Neural progenitor cell (in vitro differentiated cells): Measurements from ENCODE around the gene MED20. TPM values are rescaled to one million over a fixed set of nuclear protein-coding genes. Genes with fewer than 3 reads are reported as not detected.
"Not testable (repeated sequence)": the region's sequence is repeated elsewhere in the genome, so short reads cannot be mapped to it uniquely, and the experiment has no call there.

Experiments
- DNase-seq: peaks from one replicate; pipeline ENCODE4 v3.0.0-alpha.2; 2016; ENCODE audit warnings: low spot score
- H2AFZ ChIP-seq: fragments of 200-600 bp; sonication (generic); replicated peaks from 2 replicates; pipeline ENCODE4 v1.6.1; 2016; ENCODE audit warnings: antibody characterized with exemption
- H3F3A ChIP-seq: fragments of 200-600 bp; sonication (generic); 2 replicates; pipeline ENCODE4 v1.6.1; 2016; ENCODE audit warnings: antibody characterized with exemption, low read depth
- H3K27ac ChIP-seq: fragments of 200-600 bp; sonication (generic); 2 replicates; pipeline ENCODE4 v1.5.1; 2016; ENCODE audit warnings: mild to moderate bottlenecking
- H3K27me3 ChIP-seq: fragments of 200-600 bp; sonication (generic); 2 replicates; pipeline ENCODE4 v1.6.1; 2016; ENCODE audit warnings: mild to moderate bottlenecking, moderate library complexity
- H3K36me3 ChIP-seq: fragments of 200-600 bp; sonication (generic); 2 replicates; pipeline ENCODE4 v1.5.1; 2016
- H3K4me1 ChIP-seq: fragments of 200-600 bp; sonication (generic); 2 replicates; pipeline ENCODE4 v1.6.1; 2016; ENCODE audit warnings: mixed run types
- H3K4me2 ChIP-seq: fragments of 200-600 bp; sonication (generic); 2 replicates; pipeline ENCODE4 v1.6.1; 2016
- H3K4me3 ChIP-seq: fragments of 200-600 bp; sonication (generic); 2 replicates; pipeline ENCODE4 v1.5.1; 2016
- H3K79me2 ChIP-seq: fragments of 200-600 bp; sonication (generic); 2 replicates; pipeline ENCODE4 v1.6.1; 2016; ENCODE audit warnings: low read depth
- H3K9ac ChIP-seq: fragments of 200-600 bp; sonication (generic); 2 replicates; pipeline ENCODE4 v1.6.1; 2016
- H3K9me3 ChIP-seq: fragments of 200-600 bp; sonication (generic); 2 replicates; pipeline ENCODE4 v1.5.1; 2016; ENCODE audit warnings: low read depth
- H4K20me1 ChIP-seq: fragments of 200-600 bp; sonication (generic); 2 replicates; pipeline ENCODE4 v1.6.1; 2016; ENCODE audit warnings: low read depth
- H3K27ac Mint-ChIP-seq: 3 replicates; pipeline ENCODE4 v1.8.0; 2021; ENCODE audit warnings: mixed read lengths
- H3K27me3 Mint-ChIP-seq: 2 replicates; pipeline ENCODE4 v1.8.0; 2022; ENCODE audit warnings: low read depth, mild to moderate bottlenecking, inconsistent platforms, moderate library complexity, mixed read lengths; ENCODE audit not compliant: insufficient read depth
- H3K36me3 Mint-ChIP-seq: 3 replicates; pipeline ENCODE4 v1.8.0; 2021; ENCODE audit warnings: mixed read lengths
- H3K4me1 Mint-ChIP-seq: 3 replicates; pipeline ENCODE4 v1.8.0; 2021; ENCODE audit warnings: mixed read lengths
- H3K4me3 Mint-ChIP-seq: 3 replicates; pipeline ENCODE4 v1.8.0; 2021; ENCODE audit warnings: mild to moderate bottlenecking, moderate library complexity, mixed read lengths
- H3K9me3 Mint-ChIP-seq: 3 replicates; pipeline ENCODE4 v1.8.0; 2020; ENCODE audit warnings: mixed read lengths
- EZH2 ChIP-seq: fragments of 200-600 bp; sonication (generic); IDR thresholded peaks from 2 replicates; pipeline ENCODE4 v1.6.1; 2017; ENCODE audit warnings: antibody characterized with exemption, mild to moderate bottlenecking, moderate library complexity
- EZH2phosphoT487 ChIP-seq: fragments of 200-600 bp; sonication (generic); IDR thresholded peaks from 2 replicates; pipeline ENCODE4 v1.6.1; 2017; ENCODE audit warnings: antibody characterized with exemption
- total RNA-seq: library from RNA; depleted of rRNA; stranded (reverse); fragments of >200 nt; gene quantifications from 2 replicates; pipeline ENCODE4 v1.2.3, GENCODE V29; 2015; ENCODE audit warnings: low replicate concordance
- TF ChIP-seq, protein P1 (sequence below): fragments of 200-600 bp; sonication (generic); IDR thresholded peaks from 2 replicates; pipeline ENCODE4 v1.5.1; 2017; ENCODE audit warnings: antibody characterized with exemption, mild to moderate bottlenecking

MED20 gene
- total RNA-seq, 1 donor from 2014 or later, result 29.4 TPM

- Histone ChIP-seq H3K4me3 (no peak overlapping the region), H3K9me3 (no peaks in the 10 kb centered on the region), H3K27me3 (no peaks in the 10 kb centered on the region), H3K4me1 (no peaks in the 10 kb centered on the region), H3K79me2 (no peaks in the 10 kb centered on the region), H3K9ac (no peak overlapping the region), H3K27ac (no peak overlapping the region), H3K36me3 (no peaks in the 10 kb centered on the region), H3K4me2 (no peak overlapping the region), H4K20me1 (no peaks in the 10 kb centered on the region), H3F3A (no peaks in the 10 kb centered on the region), H2AFZ (no peak overlapping the region)
- Mint-ChIP-seq H3K36me3 (no peaks in the 10 kb centered on the region), H3K27ac (no peak overlapping the region), H3K4me3 (no peak overlapping the region), H3K27me3 (peaks cover 2% of the 10 kb centered on the region), H3K4me1 (no peaks in the 10 kb centered on the region), H3K9me3 (no peaks in the 10 kb centered on the region)
- TF ChIP-seq EZH2phosphoT487, result no peak
- TF ChIP-seq, protein P1, sequence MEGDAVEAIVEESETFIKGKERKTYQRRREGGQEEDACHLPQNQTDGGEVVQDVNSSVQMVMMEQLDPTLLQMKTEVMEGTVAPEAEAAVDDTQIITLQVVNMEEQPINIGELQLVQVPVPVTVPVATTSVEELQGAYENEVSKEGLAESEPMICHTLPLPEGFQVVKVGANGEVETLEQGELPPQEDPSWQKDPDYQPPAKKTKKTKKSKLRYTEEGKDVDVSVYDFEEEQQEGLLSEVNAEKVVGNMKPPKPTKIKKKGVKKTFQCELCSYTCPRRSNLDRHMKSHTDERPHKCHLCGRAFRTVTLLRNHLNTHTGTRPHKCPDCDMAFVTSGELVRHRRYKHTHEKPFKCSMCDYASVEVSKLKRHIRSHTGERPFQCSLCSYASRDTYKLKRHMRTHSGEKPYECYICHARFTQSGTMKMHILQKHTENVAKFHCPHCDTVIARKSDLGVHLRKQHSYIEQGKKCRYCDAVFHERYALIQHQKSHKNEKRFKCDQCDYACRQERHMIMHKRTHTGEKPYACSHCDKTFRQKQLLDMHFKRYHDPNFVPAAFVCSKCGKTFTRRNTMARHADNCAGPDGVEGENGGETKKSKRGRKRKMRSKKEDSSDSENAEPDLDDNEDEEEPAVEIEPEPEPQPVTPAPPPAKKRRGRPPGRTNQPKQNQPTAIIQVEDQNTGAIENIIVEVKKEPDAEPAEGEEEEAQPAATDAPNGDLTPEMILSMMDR, result no peak
- no peak for TF ChIP-seq EZH2
- DNase-seq, result no peak
These were observed 33.7 kb upstream of the MED20 start for GRCh38 chr6:41954668-41955067.

DNA sequence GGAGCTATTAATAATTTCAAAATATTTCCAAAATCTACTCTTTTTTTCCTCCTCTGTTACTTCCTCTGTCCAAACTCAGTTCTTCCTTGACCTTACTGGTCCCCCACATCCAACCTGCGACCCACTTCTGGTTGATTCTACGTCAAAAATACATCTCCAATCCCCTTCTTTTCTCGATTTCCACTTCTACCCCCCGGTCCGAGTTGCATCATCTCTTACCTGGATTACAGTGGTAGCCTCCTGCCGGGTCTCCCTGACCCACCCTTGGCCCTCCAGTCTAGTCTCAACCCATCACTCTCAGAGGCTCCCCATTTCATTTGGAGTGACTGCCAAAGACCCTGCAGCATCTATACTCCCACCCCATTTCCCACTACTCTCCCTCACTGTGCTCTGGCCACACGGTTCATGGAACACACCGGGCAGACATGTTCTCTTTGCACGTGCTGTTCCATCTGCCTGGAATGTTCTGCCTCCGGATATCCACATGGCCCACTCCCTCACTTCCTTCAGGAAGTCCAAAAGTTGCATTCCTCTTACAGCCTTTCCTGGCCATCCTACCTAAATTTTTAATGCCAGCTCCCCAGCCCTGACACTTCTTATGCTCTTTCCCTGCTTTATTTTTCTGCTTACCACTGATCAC is 26.8 kb upstream of the MED20 start:
- Histone ChIP-seq H3K27ac (no peak overlapping the region), H3F3A (peaks cover 2% of the 10 kb centered on the region), H3K79me2 (no peaks in the 10 kb centered on the region), H3K4me2 (no peak overlapping the region), H3K36me3 (no peaks in the 10 kb centered on the region), H3K4me1 (no peaks in the 10 kb centered on the region), H3K9ac (no peak overlapping the region), H4K20me1 (no peaks in the 10 kb centered on the region), H3K27me3 (no peaks in the 10 kb centered on the region), H3K9me3 (no peaks in the 10 kb centered on the region), H3K4me3 (no peak overlapping the region), H2AFZ (no peak overlapping the region)
- DNase-seq, result no peak
- H3K27me3 Mint-ChIP-seq, result peaks cover 2% of the 10 kb centered on the region
- H3K9me3 Mint-ChIP-seq, result no peaks in the 10 kb centered on the region
- H3K27ac Mint-ChIP-seq, result no peak overlapping the region
- no peak overlapping the region for H3K4me3 Mint-ChIP-seq
- TF ChIP-seq EZH2, result no peak
- TF ChIP-seq, protein P1, result no peak
- no peak for TF ChIP-seq EZH2phosphoT487
- no peaks in the 10 kb centered on the region for H3K36me3 Mint-ChIP-seq
- H3K4me1 Mint-ChIP-seq, result no peaks in the 10 kb centered on the region

DNA sequence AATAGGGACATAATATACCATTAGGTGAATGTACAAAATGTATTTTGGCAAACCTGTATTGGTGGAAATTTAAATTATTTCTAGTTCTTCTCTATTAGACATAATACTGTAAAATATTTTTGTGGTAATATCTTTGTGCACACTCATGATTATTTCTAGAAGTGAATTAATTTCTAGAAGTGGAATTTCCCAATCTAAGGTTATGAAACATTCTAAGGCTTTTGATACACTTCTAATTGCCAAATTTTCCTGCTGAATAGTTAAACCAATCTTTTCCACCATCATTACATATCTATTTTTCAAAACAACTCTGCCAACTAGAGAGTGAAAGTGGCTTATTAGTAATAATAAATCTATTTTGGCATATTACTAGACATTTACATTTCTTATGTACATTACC is 22.5 kb upstream of the MED20 start:
- Histone ChIP-seq H3K4me1 (peaks cover 26% of the 10 kb centered on the region), H3F3A (peaks cover 38% of the 10 kb centered on the region), H3K9ac (no peak overlapping the region), H4K20me1 (peaks cover 14% of the 10 kb centered on the region), H3K27ac (no peak overlapping the region), H3K4me2 (no peak overlapping the region), H2AFZ (no peak overlapping the region), H3K4me3 (no peak overlapping the region), H3K9me3 (no peaks in the 10 kb centered on the region), H3K27me3 (peaks cover 9% of the 10 kb centered on the region), H3K79me2 (no peaks in the 10 kb centered on the region), H3K36me3 (no peaks in the 10 kb centered on the region)
- Mint-ChIP-seq H3K27ac (no peak overlapping the region), H3K9me3 (no peaks in the 10 kb centered on the region), H3K4me3 (no peak overlapping the region), H3K4me1 (peaks cover 25% of the 10 kb centered on the region), H3K27me3 (peaks cover 12% of the 10 kb centered on the region), H3K36me3 (no peaks in the 10 kb centered on the region)
- no peak for DNase-seq
- TF ChIP-seq, protein P1, result no peak
- TF ChIP-seq EZH2 (no peak), EZH2phosphoT487 (no peak)

DNA sequence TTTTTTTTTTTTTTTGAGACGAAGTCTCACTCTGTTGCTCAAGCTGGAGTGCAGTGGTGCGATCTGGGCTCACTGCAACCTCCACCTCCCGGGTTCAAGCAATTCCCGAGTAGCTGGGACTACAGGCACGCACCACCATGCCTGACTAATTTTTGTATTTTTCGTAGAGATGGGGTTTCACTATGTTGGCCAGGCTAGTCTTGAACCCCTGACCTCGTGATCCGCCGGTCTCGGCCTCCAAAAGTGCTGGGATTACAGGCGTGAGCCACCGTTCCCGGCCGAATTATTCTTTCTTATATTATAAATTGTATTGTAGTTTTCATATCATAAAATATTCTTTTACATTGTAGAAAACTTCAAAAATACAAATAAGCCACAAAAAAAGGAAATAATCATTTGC is 21.9 kb upstream of the MED20 start:
- H3K36me3 Mint-ChIP-seq, DNase-seq, H3K79me2 ChIP-seq, H3K27ac ChIP-seq, H3K4me3 Mint-ChIP-seq, H3K9ac ChIP-seq, H3K4me3 ChIP-seq, H3K9me3 Mint-ChIP-seq, H3K27me3 ChIP-seq, H3K36me3 ChIP-seq, H3K27ac Mint-ChIP-seq, H2AFZ ChIP-seq, H3K9me3 ChIP-seq, H3K4me2 ChIP-seq: not testable (repeated sequence)
- Histone ChIP-seq H3F3A (peaks cover 38% of the 10 kb centered on the region), H4K20me1 (peaks cover 14% of the 10 kb centered on the region), H3K4me1 (peaks cover 27% of the 10 kb centered on the region)
- H3K27me3 Mint-ChIP-seq, result peaks cover 12% of the 10 kb centered on the region
- peaks cover 25% of the 10 kb centered on the region for H3K4me1 Mint-ChIP-seq
